Bronchial epithelial cell (primary cell): ENCODE results near the gene FAM163B. TPM values are rescaled to one million over a fixed set of nuclear protein-coding genes. Genes with fewer than 3 reads are reported as not detected.

Experiments
- DNase-seq: peaks from one replicate; pipeline ENCODE4 v3.0.0-alpha.2; 2010; ENCODE audit warnings: low read depth
- FAIRE-seq: peaks from 2 replicates; lab custom pipeline; 2011; peaks lifted over from hg19 to GRCh38; lab: Jason Lieb, UNC
- H3K27me3 ChIP-seq: 2 replicates; pipeline ENCODE4 v1.5.1; 2011; ENCODE audit warnings: low read length; ENCODE audit not compliant: control insufficient read depth, insufficient read depth
- H3K36me3 ChIP-seq: 2 replicates; pipeline ENCODE4 v1.5.1; 2011; ENCODE audit warnings: low read length; ENCODE audit not compliant: control insufficient read depth, insufficient read depth
- H3K4me3 ChIP-seq: 2 replicates; pipeline ENCODE4 v1.5.1; 2011; ENCODE audit warnings: mild to moderate bottlenecking, low read depth, low read length, control low read depth
- total RNA-seq: library from RNA; depleted of rRNA; stranded (reverse); fragments of >200 nt; gene quantifications from 2 replicates; pipeline ENCODE4 v1.2.1, GENCODE V29; 2014
- TF ChIP-seq, protein P1 (sequence below): IDR thresholded peaks from 2 replicates; pipeline ENCODE4 v1.5.1; 2011; ENCODE audit warnings: mild to moderate bottlenecking, moderate library complexity, low read length, control low read depth, inconsistent platforms; ENCODE audit not compliant: insufficient read depth, severe bottlenecking

The FAM163B gene
- total RNA-seq, 1 donor from 2014 or later: not detected

DNA sequence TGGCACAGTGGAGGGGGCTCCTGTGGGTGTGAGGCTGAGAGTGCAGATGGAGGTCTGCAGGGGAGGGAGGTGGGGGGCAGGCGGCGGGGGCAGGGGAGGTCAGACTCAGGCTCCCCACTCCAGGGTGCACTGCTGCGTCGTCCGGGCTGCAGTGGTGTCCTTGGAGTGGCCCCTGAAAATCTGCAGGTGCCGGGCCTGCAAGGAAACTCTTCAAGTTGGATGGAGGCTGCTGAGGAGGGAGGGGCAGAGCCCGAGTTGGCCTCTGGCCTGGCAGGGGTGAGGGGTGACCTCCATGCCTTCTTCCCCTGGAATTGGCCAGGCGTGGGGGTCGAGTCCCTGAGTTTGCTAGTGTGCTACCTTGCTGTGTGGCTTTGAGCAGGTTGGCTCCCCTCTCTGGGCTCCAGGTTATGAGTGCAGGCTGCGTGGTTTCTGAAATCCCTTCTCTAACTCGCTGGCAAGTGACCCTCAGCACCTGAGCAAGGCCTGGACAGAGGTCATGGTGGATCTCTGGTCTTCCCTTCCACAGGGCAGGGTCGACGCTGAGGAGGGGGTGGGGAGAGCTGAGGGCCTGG lies 73.8 kb downstream of the FAM163B start:
- H3K4me3 ChIP-seq: no peak overlapping the region

GRCh38 chr9:133534346-133535291 lies 74.6 kb downstream of the FAM163B start, which contains the start of gene ADAMTSL2:
Gene ADAMTSL2 (plus strand): TSS chr9:133534704. CDS start chr9:133536713, 2,009 bp downstream.
- FAIRE-seq (no peak), DNase-seq (no peak)
- H3K27me3 ChIP-seq: peaks cover 22% of the 10 kb centered on the region
- TF ChIP-seq, protein P1, sequence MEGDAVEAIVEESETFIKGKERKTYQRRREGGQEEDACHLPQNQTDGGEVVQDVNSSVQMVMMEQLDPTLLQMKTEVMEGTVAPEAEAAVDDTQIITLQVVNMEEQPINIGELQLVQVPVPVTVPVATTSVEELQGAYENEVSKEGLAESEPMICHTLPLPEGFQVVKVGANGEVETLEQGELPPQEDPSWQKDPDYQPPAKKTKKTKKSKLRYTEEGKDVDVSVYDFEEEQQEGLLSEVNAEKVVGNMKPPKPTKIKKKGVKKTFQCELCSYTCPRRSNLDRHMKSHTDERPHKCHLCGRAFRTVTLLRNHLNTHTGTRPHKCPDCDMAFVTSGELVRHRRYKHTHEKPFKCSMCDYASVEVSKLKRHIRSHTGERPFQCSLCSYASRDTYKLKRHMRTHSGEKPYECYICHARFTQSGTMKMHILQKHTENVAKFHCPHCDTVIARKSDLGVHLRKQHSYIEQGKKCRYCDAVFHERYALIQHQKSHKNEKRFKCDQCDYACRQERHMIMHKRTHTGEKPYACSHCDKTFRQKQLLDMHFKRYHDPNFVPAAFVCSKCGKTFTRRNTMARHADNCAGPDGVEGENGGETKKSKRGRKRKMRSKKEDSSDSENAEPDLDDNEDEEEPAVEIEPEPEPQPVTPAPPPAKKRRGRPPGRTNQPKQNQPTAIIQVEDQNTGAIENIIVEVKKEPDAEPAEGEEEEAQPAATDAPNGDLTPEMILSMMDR: no peak
- no peak within 1 kb of the TSS for H3K4me3 ChIP-seq
- no peaks in the 10 kb centered on the region for H3K36me3 ChIP-seq

More for the DNA sequence above, 73.8 kb downstream of the FAM163B start:
- DNase-seq (no peak), FAIRE-seq (no peak)
- Histone ChIP-seq H3K36me3 (no peaks in the 10 kb centered on the region), H3K27me3 (peaks cover 23% of the 10 kb centered on the region)
- TF ChIP-seq, protein P1: no peak

- TF ChIP-seq, protein P1: no peak
- Histone ChIP-seq H3K27me3 (peaks cover 25% of the 10 kb centered on the region), H3K36me3 (no peaks in the 10 kb centered on the region), H3K4me3 (no peak overlapping the region)
- DNase-seq (no peak), FAIRE-seq (no peak)
Measured at GRCh38 chr9:133533857-133534256, 75.3 kb downstream of the FAM163B start.

DNA sequence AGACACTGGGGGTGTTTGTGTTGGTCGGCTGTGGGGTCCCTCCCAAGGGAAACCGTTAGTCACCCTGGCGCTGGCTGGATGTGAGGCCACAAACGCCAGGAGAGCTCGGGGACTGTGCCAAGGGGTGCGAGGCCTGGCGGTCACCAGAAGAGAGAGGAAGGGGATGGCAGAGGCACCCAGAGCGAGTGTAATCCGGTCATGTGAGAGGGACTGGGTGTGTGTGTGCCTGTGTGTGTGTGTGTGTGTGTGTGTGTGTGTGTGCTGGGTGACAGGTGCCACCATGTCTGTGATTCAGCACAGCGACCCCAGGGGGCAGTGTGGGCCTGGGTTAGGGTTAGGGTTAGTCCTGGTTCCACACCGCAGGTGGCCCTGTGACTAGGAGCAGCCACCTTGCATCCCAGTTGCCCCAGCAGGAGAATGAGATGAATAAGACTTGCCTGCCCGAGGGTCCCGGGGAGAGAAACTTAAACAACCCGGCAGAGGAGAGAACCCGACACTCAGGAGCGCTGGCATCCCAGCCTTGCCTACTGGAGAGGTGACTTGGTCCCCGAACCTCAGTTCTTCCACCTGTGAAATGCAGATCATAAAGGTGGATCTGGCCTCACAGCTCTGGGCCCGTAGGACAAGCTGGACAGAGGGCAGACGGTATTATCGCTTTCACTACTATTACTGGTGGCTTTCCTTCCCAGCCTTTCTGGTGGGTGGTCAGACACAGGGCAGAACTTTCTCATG lies 76.1 kb downstream of the FAM163B start:
- TF ChIP-seq, protein P1: peak; percentile 60
- Histone ChIP-seq H3K4me3 (no peak overlapping the region), H3K36me3 (no peaks in the 10 kb centered on the region), H3K27me3 (peaks cover 30% of the 10 kb centered on the region)
- DNase-seq (peak; percentile 26), FAIRE-seq (no peak)

- TF ChIP-seq, protein P1: no peak
- Histone ChIP-seq H3K36me3 (no peaks in the 10 kb centered on the region), H3K4me3 (no peak overlapping the region), H3K27me3 (peaks cover 38% of the 10 kb centered on the region)
- DNase-seq (no peak), FAIRE-seq (no peak)
Measured at GRCh38 chr9:133531293-133531692, 77.9 kb downstream of the FAM163B start.
